Left ventricle myocardium inferior (tissue), 1 donor: Measurements from ENCODE around the gene RFX2. TPM values are rescaled to one million over a fixed set of nuclear protein-coding genes. Genes with fewer than 3 reads are reported as not detected.
"Not testable (repeated sequence)": the region's sequence is repeated elsewhere in the genome, so short reads cannot be mapped to it uniquely, and the experiment has no call there.

Experiments used
- DNase-seq: peaks from one replicate; pipeline ENCODE4 v3.0.0-alpha.2; 2020
- H3K27ac ChIP-seq: fragments of 200-600 bp; replicated peaks from 2 replicates; pipeline ENCODE4 v1.8.0; 2021
- H3K27me3 ChIP-seq: fragments of 200-600 bp; 2 replicates; pipeline ENCODE4 v1.8.0; 2021; ENCODE audit warnings: low read depth
- H3K36me3 ChIP-seq: fragments of 200-600 bp; 2 replicates; pipeline ENCODE4 v1.8.0; 2021
- H3K4me1 ChIP-seq: fragments of 200-600 bp; 2 replicates; pipeline ENCODE4 v1.8.0; 2021
- H3K4me3 ChIP-seq: fragments of 200-600 bp; 2 replicates; pipeline ENCODE4 v1.8.0; 2021; ENCODE audit warnings: mild to moderate bottlenecking, moderate library complexity
- H3K9me3 ChIP-seq: fragments of 200-600 bp; replicated peaks from 2 replicates; pipeline ENCODE4 v1.8.0; 2021
- CTCF ChIP-seq: fragments of 200-600 bp; IDR thresholded peaks from 2 replicates; pipeline ENCODE4 v1.8.0; 2021; ENCODE audit warnings: antibody characterized with exemption, mild to moderate bottlenecking, borderline replicate concordance
- intact Hi-C: fragments of 100-400 bp; cut with micrococcal nuclease; formaldehyde crosslinking; loops from one replicate; pipeline ENCODE4 v1.11.0; 2022
- total RNA-seq: library from RNA; stranded (reverse); fragmentation: NEBNext Ultra II Directional; extraction: Animal tissue kit (Norgen Biotek cat#: 25700); gene quantifications from one replicate; pipeline ENCODE4 v1.2.1, GENCODE V29; 2021
- donor health status: DM: no; HTN: yes; CAD: no; lungs with severe emphysema.

RFX2 gene
- total RNA-seq, 1 donor from 2014 or later = 6.1 TPM

DNA sequence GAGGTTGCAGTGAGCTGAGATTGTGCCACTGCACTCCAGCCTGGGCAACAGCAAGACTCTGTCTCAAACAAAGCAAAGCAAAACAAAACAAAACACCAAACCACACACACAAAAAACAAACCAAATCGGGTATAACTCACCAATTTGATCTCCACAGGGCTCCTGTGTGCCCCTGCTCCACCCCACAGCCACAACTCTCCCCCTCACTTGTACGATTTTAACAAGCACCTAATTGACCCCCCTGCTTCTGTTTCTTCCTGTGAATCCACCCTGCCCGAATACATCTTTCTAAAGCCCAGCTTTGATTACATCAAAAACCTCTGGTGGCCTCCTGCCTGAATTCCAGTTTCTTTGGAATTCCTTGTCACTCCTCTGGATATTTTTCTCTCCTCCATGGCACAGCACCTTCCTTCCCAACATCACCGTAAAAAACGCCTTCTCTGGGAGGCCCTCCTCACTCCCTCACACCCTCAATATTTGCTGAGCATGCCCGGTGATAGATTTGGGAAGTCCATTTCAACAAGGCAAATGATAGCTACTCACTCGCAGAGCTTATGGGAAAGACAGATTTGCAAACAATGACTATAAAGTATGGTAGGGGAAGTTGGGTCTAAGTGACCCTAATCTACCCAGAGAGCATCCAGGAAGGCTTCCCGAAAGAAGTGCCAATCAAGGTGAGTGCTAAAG lies 120.8 kb downstream of the RFX2 start:
- no peak overlapping the region for H3K27ac ChIP-seq
- H3K4me3 ChIP-seq = no peak overlapping the region
- DNase-seq = no peak
- H3K27me3 ChIP-seq = no peaks in the 10 kb centered on the region
- H3K9me3 ChIP-seq = no peaks in the 10 kb centered on the region
- H3K36me3 ChIP-seq = no peaks in the 10 kb centered on the region
- intact Hi-C loops = loop anchor here (5.0 kb wide), 1 partner anchor 33 kb away; no protein-coding TSS in a partner anchor
- H3K4me1 ChIP-seq = peaks cover 29% of the 10 kb centered on the region
- TF ChIP-seq CTCF = no peak

DNA sequence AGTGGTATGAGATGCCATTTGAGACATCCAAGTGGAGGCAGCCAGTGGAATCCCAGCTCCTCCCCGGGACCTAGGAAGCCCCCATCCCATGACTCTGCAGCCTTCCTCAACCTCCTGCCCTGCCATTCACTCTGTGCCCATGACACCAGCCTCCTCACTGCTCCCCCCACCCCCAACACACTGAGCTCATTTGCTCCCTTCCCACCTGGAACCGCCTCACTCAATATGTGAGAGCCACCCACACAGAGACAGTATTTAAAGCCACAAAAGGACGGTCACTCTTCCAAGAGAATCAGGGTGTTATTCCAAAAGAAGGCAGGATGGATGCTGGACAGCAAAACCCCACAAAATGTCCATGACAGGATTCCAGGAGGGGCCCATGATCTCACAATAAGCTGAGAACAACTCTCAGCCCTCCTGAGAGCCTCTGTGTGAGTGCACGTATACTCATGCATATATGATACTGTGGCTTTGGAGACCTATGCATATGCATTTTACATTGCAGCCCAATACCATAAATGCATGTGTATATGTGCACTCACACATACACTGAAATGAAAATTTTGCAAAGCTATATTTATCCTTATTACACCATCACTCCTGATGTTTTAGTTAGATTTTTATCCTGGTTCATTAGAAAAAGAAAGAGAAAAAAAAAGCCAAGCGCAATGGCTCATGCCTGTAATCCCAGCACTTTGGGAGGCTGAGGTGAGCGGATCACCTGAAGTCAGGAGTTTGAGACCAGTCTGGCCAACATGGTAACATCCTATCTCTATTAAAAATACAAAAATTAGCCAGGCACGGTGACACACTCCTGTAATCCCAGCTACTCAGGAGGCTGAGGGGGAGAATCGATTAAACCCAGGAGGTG lies 121.5 kb downstream of the RFX2 start:
- H3K36me3 ChIP-seq = no peaks in the 10 kb centered on the region
- peaks cover 22% of the 10 kb centered on the region for H3K4me1 ChIP-seq
- no peak for TF ChIP-seq CTCF
- H3K27ac ChIP-seq = no peak overlapping the region
- no peak overlapping the region for H3K4me3 ChIP-seq
- H3K9me3 ChIP-seq = no peaks in the 10 kb centered on the region
- DNase-seq = no peak
- H3K27me3 ChIP-seq = no peaks in the 10 kb centered on the region
- intact Hi-C loops = loop anchor here (5.0 kb wide), 1 partner anchor 34 kb away; no protein-coding TSS in a partner anchor

DNA sequence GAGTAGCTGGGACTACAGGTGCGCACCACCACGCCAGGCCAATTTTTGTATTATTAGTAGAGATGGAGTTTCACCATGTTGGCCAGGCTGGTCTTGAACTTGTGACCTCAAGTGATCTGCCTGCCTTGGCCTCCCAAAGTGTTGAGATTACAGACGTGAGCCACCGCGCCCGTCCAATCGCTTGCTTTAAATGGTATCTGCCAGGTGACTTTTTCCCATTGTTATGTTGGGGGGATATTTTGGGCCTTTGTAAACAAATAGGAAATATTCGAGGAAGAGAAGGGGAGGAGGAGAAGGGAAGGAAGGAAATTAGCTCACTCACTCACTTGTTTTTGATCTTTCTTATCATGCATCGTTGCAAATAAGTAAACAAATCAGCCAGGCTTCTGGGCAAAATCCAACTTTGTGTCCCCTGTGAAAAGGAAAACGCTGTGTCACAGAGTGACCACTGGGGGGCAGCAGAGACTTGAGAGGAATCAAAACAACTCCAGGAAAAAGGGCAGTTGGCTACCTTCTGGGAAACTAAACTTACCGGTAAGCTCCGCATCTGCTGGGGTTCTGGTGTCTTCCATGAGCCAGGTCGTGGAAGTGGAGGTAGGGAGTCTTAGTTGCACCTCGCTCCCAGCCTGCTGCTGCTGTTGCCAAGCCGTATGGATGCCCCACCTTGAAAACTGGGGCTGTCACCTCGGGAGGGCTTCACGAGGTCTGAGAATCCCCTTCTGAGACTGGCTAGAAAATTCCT lies 123.1 kb downstream of the RFX2 start:
- no peaks in the 10 kb centered on the region for H3K9me3 ChIP-seq
- no peak overlapping the region for H3K27ac ChIP-seq
- H3K4me1 ChIP-seq = peaks cover 11% of the 10 kb centered on the region
- peak overlapping the region; percentile 56 for H3K4me3 ChIP-seq
- no peaks in the 10 kb centered on the region for H3K27me3 ChIP-seq
- intact Hi-C loops = loop anchor here (5.0 kb wide), 1 partner anchor 35 kb away; no protein-coding TSS in a partner anchor
- peak; percentile 98 for TF ChIP-seq CTCF
- peak; percentile 58 for DNase-seq
- no peaks in the 10 kb centered on the region for H3K36me3 ChIP-seq

DNA sequence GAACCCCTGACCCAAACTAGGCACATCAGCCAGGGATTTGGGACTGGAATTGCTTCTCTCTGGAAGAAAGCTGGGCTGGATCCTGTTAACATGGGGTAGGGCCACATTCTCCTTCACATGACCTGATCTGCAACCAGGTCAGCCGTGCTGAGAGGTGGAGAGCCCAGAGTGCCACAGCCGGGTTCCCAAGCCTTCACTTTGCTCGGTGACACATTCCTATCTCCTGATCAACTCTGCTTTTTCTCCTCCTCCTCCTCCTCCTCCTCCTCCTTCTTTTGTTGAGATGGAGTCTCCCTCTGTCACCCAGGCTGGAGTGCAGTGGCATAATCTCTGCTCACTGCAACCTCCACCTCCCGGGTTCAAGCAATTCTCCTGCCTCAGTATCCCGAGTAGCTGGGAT lies 124.5 kb downstream of the RFX2 start:
- DNase-seq, H3K9me3 ChIP-seq, H3K27ac ChIP-seq, H3K36me3 ChIP-seq, H3K27me3 ChIP-seq, H3K4me3 ChIP-seq: not testable (repeated sequence)
- intact Hi-C loops = loop anchor here (5.0 kb wide), 1 partner anchor 36 kb away; no protein-coding TSS in a partner anchor
- peaks cover 11% of the 10 kb centered on the region for H3K4me1 ChIP-seq

DNA sequence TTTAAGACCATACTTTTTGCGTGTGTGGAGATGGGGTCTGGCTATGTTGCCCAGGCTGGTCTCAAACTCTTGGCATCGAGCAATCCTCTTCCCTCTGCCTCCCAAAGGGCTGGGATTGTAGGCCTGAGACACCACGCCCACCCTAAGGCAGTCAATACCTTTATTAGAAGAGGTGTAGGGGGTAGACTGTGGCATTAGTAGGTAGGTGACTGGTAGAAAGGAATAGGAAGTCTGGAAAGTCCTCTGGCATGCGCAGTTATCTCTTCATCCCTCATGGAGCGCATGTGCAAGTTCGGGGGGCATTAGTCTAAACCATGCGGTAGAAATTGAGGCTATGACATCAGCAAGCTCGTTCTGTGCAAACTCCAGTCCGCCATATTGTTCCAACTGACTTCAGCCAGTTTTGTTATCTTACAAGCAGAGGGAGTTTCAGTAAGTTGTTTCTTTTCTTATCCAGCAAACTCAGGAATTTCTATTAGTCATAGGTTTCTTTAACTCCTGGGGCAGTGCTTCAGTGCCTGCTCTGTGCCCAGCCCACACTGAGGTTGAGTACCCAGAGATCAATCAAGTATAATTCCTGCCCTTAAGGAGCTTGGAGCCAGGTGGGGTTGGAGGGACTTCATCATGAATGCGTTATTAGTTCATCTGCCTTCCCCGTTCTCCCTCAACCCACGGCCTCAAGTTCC lies 125.1 kb downstream of the RFX2 start:
- no peaks in the 10 kb centered on the region for H3K9me3 ChIP-seq
- no peak overlapping the region for H3K4me3 ChIP-seq
- H3K36me3 ChIP-seq = no peaks in the 10 kb centered on the region
- no peaks in the 10 kb centered on the region for H3K27me3 ChIP-seq
- TF ChIP-seq CTCF = no peak
- no peak for DNase-seq
- H3K27ac ChIP-seq = no peak overlapping the region
- H3K4me1 ChIP-seq = peaks cover 11% of the 10 kb centered on the region
- intact Hi-C loops = loop anchor here (5.0 kb wide), 1 partner anchor 37 kb away; no protein-coding TSS in a partner anchor
